NOMO-1 treated with dmso at 0.1 percent for 144 hours (cell line): Measurements from ENCODE around the gene FCN3.
"Not testable (repeated sequence)": the region's sequence is repeated elsewhere in the genome, so short reads cannot be mapped to it uniquely, and the experiment has no call there.

ENCODE experiments used
- DNase-seq: peaks from one replicate; lab custom pipeline; 2025; ENCODE audit not compliant: unreplicated experiment; lab: John Stamatoyannopoulos, UW

FCN3 gene

DNA sequence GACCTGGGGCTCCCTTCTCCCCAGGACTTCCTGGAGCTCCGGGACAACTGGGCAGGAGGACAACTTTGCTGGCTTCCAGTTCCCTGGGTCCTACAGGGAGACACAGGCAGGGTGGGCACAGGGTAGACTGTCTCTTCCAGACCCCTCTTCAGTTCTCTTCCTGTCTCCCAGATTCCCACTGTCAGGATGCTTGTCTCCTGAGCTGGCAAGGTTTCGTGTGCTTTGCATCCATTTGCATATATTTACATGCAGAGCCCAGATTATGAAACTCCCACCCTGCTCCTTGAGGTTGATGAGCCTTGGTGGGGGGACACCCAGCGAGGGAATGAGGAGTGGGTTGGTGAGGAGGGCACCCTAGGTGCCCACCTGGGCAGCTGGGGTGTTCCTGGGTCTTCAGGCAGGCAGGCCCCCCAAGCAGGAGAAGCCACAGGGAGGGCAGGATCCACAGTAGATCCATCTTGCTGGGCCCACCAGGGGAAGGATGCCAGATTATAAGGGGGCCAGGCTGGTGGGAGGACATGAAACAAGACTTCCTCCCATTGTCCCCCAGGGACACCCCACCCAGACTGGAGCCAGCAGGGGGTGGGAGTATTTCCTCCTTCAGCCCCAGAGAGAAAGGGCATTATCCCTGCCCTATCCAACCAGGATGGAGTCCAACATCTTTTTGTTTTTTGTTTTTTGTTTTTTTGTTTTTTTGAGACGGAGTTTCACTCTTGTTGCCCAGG, at the start of gene FCN3:
Gene FCN3, minus strand, starts transcription at position 463 of the 725 bp plus-strand sequence. Its CDS starts 6 bp downstream, at position 457.
- DNase-seq, result no peak

DNA sequence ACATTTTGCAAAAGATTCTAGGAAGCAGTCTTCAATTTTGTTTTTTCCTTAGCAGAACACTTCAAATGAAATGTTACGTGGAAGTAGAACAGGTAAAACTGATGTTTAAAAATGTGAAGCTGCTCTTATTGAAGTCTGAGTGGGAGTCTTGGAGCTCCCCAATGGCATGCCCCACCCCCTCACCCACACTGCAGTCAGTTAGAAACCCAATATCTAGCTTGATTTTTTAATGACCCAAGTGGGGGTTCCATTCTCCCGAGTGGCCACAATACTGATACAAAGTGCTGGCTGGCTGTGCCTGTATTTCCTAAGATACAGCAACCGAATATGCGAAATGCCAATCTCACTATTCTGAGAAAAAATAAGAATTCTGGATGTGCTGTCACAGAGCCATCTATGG, 49.1 kb upstream of the FCN3 start:
- no peak for DNase-seq

DNA sequence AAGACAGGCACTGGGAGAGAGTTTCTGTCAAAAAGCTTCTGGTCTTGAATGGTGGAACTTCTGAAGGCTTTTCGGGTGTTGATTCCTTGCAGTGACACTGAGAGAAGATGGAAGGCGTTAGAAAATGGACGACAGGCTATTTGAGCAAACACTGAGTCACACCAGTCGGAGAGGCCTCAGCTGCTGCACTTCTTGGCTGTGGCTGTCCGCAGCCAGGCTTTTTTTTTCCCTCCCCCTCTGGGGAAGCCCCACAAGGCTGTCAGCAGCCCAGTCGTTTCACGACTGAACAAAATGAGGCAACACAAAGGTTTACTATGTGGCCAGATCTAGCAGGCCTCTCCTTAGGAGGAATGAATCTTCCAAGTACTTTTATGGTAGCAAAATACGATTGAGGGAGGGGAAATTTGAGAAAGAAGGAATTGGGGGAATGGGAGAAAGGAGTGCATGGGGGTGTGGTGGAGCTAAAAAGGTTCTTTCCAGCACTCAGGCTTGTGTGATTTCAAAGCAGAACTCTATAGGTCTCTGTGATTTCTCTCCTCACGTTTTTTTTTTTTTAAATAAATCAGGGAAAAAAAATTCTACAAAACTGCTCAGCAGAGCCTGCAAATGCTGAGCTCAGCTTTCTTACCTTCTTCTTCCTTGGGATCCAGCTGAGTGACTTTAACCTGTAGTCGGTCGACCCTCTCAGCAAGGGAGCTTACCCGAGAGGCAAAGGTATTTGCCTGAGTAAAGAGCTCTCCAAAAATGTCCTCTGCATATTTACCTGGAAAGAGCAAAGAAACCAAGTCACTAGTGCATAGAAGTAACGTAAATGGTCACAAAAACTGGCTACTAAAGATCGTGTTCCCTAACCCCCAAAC, 43.9 kb upstream of the FCN3 start:
- DNase-seq, result peak; percentile 64

DNA sequence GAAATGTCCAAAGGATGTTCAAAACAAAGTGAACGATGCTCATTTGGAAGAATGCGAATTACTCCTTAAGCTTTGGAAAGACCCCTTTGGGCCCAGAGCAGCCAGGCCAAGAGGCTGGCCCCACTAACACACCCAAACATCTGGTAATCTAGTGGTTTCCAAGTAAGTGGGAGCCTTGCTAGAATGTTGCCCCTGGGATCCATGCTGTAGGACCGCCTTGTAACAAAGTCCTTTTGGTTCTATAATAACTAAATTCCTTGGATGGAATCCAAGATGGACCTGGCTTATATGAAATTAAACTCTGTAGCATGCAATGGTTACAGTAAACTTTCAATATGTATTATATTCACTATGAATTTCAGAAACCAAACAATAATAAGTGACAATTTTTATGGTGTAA, 43.1 kb upstream of the FCN3 start:
- no peak for DNase-seq

DNA sequence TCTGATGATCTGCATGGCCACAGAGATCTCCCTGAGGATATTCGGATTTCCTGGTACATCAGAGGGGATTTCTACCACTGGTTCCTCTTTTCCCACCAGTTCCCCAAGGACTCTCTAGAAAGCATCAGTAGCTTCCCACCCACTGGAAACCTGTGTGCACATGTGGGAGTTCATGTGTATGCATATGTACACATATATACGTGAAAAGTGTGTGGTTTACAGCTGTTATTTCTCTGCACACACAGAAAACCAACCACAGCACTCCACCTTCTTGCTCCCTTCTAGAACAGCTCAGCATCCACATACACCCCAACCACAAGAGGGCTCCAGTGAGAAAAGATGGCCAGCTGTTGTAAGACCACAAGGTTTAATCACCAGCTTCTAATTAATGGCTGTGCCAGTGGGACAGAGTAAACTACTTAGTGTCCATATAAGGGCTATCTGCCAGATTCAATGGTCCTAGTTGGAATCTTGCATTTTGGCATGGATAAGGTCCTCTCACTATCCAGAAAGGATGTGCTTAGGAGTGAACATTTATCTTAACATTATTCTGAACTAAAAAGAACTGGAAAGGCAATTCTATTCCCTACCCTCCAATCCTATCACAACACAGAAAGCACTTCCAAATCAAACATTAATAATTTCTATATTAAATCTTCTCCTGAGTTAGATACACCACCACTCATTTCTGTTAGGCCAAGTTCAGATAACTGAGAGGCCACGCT, 41.9 kb upstream of the FCN3 start:
- DNase-seq, result peak; percentile 71

DNA sequence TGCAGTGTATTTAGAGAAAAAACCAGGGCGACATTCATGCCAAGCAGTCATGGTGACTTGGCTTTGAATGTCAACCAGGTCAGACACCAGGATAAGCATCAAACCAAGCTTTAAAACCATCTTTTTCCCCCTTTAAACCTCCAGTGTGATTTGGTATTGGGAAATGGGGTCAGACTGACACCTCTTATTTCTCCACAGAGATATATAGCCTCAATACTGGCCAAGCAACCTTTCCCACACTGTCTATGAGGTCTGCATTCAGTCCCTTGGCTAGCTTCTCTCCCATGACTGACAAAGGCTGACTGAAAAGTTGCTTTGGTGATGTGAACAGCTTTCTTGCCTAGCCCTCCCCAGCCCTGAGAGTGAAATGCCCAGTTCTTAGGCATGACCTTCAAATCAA, 39.5 kb upstream of the FCN3 start:
- DNase-seq, result no peak

DNA sequence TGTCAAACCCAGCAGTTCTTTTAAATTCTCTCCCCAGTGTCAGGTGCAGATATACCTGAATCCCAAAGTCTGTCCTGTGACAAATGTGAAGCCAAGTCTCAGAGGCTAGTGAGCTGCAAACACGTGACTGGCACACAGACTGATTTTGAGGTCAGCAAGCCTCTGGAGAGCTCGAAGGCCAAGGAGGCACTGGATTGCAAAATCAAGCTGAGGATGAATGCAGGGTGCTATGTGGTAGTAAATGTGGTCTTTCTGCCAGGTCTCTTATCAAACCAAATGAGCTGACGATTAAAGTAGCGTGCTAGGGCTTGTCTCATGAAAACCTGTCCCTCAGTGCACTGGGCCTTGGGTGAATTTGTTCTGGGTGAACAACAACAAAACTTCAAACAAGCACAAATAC, 38.4 kb upstream of the FCN3 start:
- no peak for DNase-seq

DNA sequence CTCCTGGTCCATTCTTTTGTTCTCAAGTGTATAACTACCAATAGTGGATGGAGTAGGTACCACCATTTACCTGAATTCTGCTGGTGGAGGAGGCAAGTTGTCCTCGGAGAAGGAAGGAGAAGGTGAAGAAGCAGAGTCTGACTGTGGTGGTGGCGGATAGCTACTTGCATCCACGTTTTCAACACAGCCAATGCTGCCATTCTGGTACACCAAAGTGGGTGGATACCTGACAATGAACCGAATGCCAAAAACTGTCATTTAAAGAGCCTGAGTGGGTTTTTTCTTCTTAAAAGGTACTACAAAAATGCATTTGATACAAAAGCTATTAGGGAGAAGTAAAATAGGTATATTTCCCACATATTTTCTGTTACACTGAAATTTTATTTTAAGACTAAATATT, 37.9 kb upstream of the FCN3 start:
- DNase-seq, result no peak

DNA sequence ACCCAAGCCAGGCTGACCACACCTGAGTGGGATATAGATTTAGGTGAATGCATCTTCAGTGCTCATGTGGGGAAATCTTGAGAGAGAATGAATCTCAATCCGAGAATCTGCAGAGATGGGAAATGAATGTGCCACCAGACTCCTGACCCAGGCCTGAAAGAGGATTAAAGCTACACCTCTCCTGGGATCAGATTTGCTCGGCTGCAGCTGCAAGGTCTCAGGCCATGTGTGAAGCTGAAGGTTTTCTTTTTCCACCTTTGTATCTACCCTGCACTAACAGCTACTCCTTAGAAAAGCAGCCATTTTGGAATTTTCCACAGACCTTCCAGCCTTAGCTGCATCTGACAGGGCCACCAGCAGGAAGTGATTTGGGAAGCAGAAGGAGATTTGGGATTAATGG, 36.1 kb upstream of the FCN3 start:
- DNase-seq, result no peak

DNA sequence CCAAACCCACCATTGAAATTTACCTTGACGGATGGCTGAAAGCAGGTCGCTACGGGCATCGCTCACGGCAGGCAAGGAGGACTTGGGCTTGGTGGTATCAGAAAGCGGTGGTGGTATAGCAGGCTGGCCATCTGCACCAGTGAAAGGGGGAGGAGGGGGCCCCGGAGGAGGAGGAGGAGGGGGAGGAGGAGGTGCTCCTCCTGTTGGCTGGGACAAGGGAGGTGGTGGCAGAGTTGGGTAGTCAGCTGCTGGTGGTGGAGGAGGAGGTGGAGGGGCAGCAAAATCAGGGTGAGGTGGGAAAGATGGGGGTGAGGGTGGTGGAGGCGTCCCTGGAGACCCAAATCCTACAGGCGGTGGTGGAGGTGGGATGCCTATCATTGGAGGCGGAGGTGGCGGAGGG, 35.0 kb upstream of the FCN3 start:
- DNase-seq, result no peak

DNA sequence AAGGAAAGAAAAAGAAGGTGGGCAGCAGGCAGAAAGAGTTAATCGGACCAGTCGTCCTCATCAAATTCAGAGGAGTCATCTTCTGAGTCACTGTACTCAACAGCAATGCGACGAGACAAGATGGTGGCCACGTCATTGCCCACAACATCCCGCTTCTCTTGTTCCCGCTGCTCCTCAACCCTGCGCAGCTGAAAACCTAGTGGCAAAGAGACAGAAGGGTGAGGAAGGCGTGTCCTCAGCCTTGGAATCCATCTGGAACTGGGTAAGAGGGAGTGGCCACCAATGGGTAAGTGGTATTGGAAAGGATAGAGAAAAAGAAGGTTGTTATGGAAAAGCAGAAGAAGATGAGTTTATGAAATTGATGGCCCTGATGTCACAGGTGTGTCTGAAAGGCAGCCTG, 33.5 kb upstream of the FCN3 start:
- DNase-seq, result no peak

DNA sequence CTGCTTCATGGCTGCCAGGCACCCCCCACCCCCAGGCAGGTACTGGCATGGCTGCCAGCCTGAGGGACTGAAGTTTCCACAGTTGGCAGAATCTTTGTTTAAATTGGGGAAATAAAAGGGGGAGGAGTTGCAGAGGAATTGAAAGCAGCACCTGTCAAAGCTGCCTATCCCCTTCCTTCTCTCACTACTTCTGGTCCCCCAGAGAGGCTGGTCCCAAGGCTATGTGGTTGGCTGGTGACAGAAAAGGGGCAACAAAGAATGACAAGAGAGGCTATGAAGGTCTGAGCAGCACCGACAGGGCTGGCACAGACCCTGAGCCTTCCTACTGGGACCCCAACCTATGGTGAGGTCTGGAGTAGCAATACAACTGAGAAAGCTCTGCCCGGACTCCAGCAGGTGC, 32.2 kb upstream of the FCN3 start:
- DNase-seq, result not testable (repeated sequence)

DNA sequence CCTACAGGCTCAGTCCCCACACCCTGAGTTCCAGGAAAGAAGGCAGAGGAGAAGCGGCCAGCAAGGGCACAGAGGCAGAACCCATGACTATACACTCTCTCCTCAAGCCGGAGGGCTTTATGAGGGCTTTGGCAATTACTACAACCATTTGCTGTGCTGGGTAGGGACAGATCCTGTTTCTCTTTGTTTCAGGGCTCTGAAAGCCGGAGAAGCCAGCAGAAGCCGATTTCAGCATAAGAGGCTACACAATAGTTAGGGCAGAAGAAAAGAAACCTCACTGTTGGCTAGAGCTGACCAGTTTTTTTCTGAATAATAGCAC, 31.7 kb upstream of the FCN3 start:
- no peak for DNase-seq

DNA sequence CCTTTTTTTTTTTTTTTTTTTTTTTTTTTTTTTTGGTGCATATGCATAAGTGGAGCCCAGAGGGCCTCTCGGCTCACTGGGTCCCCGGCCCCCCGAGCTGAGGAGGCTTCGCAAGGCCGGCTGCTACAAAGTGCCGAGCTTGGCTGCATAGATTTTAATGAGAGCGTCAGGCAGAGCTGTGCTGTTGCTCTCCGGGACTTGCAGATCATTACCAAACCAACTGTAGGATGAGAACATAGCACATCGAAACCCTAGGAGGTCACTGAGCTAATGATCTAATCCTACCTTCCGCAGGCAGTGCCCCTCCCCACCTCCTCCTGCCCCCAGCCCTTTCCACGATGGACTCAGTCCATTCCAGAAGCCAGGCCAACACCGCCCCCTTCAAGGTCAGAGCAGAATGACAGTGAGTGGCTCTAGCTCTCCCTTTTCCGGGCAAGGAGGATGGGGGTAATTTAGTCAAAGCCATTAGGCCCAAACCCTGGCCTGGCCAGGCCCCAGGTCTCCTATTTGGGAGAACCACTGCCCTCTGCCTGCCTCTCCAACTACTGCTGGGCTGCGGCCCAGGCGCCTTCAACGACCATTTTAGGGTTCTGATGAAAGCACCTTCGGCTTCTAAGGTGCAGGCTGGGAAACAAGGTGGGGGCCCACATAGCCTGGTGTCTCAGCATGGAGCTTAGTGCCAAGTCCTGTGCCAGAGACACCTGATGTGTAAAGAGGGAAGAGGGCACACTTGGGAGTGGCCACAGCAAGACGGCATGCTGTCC, 31.2 kb upstream of the FCN3 start:
- not testable (repeated sequence) for DNase-seq

DNA sequence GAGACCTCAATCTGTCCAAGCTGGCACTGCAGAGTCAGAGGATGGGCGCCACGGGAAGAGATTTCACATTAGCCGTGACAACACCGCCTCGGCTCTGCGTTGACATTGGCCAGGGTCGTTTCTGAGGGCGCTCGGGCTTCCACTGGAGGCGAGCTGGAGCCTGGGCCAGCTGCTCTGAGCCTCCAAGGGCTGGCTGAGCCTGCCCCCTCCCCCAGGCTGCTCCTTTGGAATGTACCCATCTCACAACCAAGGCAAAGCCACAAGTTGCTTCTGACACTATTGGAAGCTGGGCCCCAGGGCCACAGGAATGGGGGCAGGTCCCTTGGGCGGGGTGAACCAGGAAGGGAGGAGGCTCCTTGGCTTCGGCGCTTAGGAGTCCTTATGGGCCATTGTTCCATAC, 30.4 kb upstream of the FCN3 start:
- no peak for DNase-seq

DNA sequence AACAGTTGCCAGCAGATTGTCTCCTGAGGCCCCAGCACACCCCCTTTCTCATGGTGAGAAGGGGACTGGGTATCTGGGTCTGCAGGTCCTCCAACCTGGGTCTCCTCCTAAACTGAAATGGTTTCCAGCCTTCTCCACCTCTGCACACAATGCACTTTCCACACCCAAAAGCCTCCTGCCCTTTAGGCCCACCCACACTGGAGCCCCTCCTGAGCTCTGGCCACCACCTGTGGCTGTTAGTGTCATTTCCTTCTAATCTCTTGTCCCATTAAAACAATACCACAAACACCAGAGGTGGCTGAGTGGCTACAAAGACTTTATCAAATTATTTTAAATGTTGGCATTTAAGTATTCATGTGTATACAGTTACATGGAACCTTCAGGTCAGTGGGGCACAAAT, 29.3 kb upstream of the FCN3 start:
- DNase-seq, result no peak

DNA sequence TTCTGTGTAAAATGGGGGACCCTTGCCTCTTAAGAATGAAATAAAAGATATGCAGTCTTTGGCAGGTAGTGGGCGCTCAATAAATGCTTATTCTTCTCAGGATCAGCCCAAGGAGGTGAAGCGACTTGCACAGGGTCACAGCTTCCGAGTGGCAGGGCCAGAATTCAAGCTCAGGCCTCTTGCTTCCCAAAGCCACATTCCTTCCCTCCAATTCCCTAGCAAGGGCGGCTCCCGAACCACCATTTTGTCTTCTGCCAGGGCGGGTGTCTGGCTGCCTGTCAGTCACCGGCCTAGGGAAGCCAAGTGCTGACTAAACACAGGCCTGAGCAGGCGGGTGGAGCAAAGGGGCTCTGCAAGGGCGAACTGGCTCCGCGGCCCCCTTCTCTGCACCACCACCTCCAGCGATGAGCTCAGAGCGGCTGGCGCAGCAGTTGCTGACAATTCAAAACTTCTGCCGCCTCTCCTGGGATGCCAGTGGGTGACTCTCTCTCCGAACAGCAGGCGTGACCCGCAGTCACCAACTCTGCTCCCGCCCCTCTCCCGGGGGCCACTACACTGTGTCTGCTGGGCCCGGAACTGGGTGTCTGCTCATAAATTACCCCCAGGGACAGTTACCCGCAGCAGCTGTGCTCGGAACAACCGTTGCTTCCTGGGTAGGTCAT, 28.6 kb upstream of the FCN3 start:
- DNase-seq, result no peak

DNA sequence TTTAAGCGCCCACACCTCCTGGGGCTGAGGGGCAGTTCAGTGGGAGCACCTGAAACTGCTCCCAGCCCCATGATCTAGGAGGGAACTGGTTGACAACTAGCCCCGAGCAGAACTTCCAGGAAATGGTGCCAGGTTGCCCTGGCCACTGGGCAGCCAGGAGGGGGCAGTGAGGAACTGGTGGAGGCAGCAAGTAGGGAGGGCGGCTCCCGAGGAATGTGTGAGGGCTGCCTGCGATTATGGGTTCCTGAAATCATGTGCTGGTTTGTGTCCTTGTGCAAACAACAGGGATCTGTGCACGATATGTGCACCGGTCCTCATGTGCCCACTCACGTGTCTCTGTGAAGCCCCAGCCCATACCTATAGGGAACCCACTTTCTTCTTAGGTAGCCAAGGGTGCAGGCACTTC, 27.7 kb upstream of the FCN3 start:
- DNase-seq, result no peak

DNA sequence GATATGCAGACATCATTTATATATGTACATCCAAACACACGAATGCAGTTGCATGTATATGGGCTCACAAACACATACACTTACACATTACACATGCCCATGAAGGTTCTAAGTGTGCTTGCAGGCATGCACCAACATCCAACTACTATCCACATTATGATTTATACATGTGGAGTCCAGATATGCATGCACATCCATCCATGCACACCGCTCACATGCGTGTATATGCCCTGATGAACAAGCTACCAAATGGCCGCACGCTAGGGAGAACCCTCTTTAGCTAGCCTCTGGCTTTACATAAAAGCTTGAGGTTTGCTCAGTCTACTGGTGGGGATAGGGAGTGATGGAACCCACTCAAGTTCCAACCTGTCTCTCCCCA, 26.3 kb upstream of the FCN3 start:
- no peak for DNase-seq

DNA sequence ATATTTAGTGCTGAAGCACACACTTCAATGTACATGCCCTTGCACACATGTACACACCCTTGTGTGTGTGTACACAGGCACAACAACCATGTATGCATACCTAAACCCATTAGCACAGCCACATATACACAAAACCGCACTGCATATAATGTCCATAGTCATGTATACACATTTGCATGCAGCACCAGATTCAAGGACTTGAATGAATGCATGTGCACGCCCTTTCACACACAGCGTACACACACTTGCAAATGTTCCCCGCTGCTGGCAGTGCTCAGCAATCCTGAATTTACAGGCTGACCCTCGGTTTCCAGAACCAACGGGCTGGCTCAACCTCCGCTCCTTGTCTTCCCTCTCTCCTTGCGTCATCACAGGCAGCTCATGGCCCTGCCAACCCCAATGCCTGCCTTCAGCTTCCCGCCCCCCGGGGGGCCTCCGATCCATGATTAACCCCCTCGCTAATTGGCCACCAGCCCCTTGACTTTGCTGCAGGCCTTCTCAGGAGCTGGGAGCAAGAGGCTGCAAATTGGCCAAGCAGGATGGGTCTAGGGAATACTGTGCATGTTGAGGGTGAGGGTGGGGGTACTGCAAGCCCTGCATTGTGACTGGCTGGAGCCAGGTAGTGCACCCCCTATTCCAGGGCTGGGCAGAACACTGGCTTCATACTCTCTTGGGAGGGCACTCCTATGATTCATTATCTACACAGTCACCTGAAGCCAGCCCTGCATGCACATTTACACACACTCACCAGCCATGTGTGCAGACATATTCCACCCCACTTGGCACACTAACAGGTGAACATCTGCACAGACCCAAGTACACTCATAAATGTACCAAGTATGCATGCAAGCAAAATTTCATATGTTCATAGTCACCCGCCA, 25.7 kb upstream of the FCN3 start:
- DNase-seq, result no peak
